WTC11 (cell line): Measurements from ENCODE around the gene TRIM17. TPM values are rescaled to one million over a fixed set of nuclear protein-coding genes. Genes with fewer than 3 reads are reported as not detected.

Experiments
- ATAC-seq: fragments of 200-7000 bp; cut with Tn5 transposase; 2 replicates; pipeline ENCODE4 v1.10.0; 2021; ENCODE audit warnings: mild to moderate bottlenecking, moderate library complexity
- CTCF ChIA-PET: fragments of 300-600 bp; sonication (Branson Sonifier 250); formaldehyde crosslinking; loops from one replicate; lab custom pipeline; 2021; ENCODE audit warnings: antibody characterized with exemption; lab: Charles Lee
- POLR2A ChIA-PET: fragments of 350-600 bp; sonication (Branson Sonifier 250); formaldehyde crosslinking; loops from one replicate; lab custom pipeline; 2021; ENCODE audit warnings: antibody characterized with exemption; lab: Charles Lee
- DNase-seq: peaks from one replicate; pipeline ENCODE4 v3.0.0; 2021; ENCODE audit warnings: low spot score
- H3K27ac Mint-ChIP-seq: 2 replicates; pipeline ENCODE4 v1.8.0; 2021; ENCODE audit warnings: mixed read lengths
- H3K27me3 Mint-ChIP-seq: 2 replicates; pipeline ENCODE4 v1.8.0; 2021; ENCODE audit warnings: low read depth, mild to moderate bottlenecking, moderate library complexity, mixed read lengths
- H3K36me3 Mint-ChIP-seq: 2 replicates; pipeline ENCODE4 v1.8.0; 2021; ENCODE audit warnings: mixed read lengths
- H3K4me1 Mint-ChIP-seq: 2 replicates; pipeline ENCODE4 v1.8.0; 2022; ENCODE audit warnings: mixed read lengths
- H3K4me3 Mint-ChIP-seq: 2 replicates; pipeline ENCODE4 v1.8.0; 2021; ENCODE audit warnings: mild to moderate bottlenecking, moderate library complexity, mixed read lengths
- H3K9me3 Mint-ChIP-seq: 2 replicates; pipeline ENCODE4 v1.8.0; 2021; ENCODE audit warnings: mixed read lengths
- ARID4B ChIP-seq: sonication (generic); formaldehyde crosslinking; IDR thresholded peaks from 2 replicates; pipeline ENCODE4 v1.8.0; 2023; ENCODE audit warnings: missing genetic modification reagents, mild to moderate bottlenecking, borderline replicate concordance
- ATF3 ChIP-seq: sonication (generic); formaldehyde crosslinking; conservative IDR thresholded peaks from 2 replicates; pipeline ENCODE4 v1.8.1; 2022; ENCODE audit warnings: mild to moderate bottlenecking, missing genetic modification reagents
- CDX4 ChIP-seq: fragments of 250-450 bp; sonication (Bioruptor Pico); IDR thresholded peaks from 2 replicates; pipeline ENCODE4 v1.9.0; 2021; ENCODE audit warnings: moderate library complexity, mild to moderate bottlenecking, inconsistent platforms, borderline replicate concordance
- E2F4 ChIP-seq: sonication (generic); formaldehyde crosslinking; IDR thresholded peaks from 2 replicates; pipeline ENCODE4 v1.8.1; 2022; ENCODE audit warnings: low read depth, mild to moderate bottlenecking, moderate library complexity, missing genetic modification reagents, borderline replicate concordance
- FOXP4 ChIP-seq: sonication (generic); formaldehyde crosslinking; IDR thresholded peaks from 2 replicates; pipeline ENCODE4 v1.8.0; 2022; ENCODE audit warnings: mild to moderate bottlenecking, missing genetic modification reagents
- GABPB1 ChIP-seq: sonication (generic); formaldehyde crosslinking; IDR thresholded peaks from 2 replicates; pipeline ENCODE4 v1.8.1; 2023; ENCODE audit warnings: mild to moderate bottlenecking, missing genetic modification reagents
- NFE2L1 ChIP-seq: sonication (generic); formaldehyde crosslinking; IDR thresholded peaks from 2 replicates; pipeline ENCODE4 v1.8.1; 2023; ENCODE audit warnings: missing genetic modification reagents
- NR2C2 ChIP-seq: sonication (generic); formaldehyde crosslinking; IDR thresholded peaks from 2 replicates; pipeline ENCODE4 v1.8.0; 2022; ENCODE audit warnings: mild to moderate bottlenecking, missing genetic modification reagents
- PRRX2 ChIP-seq: fragments of 250-450 bp; sonication (Bioruptor Pico); IDR thresholded peaks from 2 replicates; pipeline ENCODE4 v1.8.0; 2021; ENCODE audit warnings: mild to moderate bottlenecking
- RORB ChIP-seq: fragments of 250-450 bp; sonication (Bioruptor Pico); IDR thresholded peaks from 2 replicates; pipeline ENCODE4 v1.9.0; 2021; ENCODE audit warnings: mild to moderate bottlenecking
- SOX15 ChIP-seq: fragments of 250-450 bp; sonication (Bioruptor Pico); IDR thresholded peaks from 2 replicates; pipeline ENCODE4 v1.9.0; 2021; ENCODE audit warnings: mild to moderate bottlenecking
- USF1 ChIP-seq: sonication (generic); formaldehyde crosslinking; IDR thresholded peaks from 2 replicates; pipeline ENCODE4 v1.8.0; 2022; ENCODE audit warnings: mild to moderate bottlenecking, missing genetic modification reagents
- ZBTB43 ChIP-seq: sonication (generic); formaldehyde crosslinking; IDR thresholded peaks from 2 replicates; pipeline ENCODE4 v1.8.1; 2023; ENCODE audit warnings: mild to moderate bottlenecking, missing genetic modification reagents
- ZNF121 ChIP-seq: sonication (generic); formaldehyde crosslinking; IDR thresholded peaks from 2 replicates; pipeline ENCODE4 v1.8.0; 2023; ENCODE audit warnings: missing genetic modification reagents
- ZNF232 ChIP-seq: sonication (generic); formaldehyde crosslinking; IDR thresholded peaks from 2 replicates; pipeline ENCODE4 v1.8.0; 2022; ENCODE audit warnings: mild to moderate bottlenecking, missing genetic modification reagents
- ZNF263 ChIP-seq: sonication (generic); formaldehyde crosslinking; IDR thresholded peaks from 2 replicates; pipeline ENCODE4 v1.8.1; 2022; ENCODE audit warnings: low read depth, mild to moderate bottlenecking, moderate library complexity, missing genetic modification reagents
- ZNF317 ChIP-seq: sonication (generic); formaldehyde crosslinking; IDR thresholded peaks from 2 replicates; pipeline ENCODE4 v1.8.1; 2023; ENCODE audit warnings: low read depth, mild to moderate bottlenecking, moderate library complexity, missing genetic modification reagents, borderline replicate concordance
- ZNF396 ChIP-seq: fragments of 250-450 bp; sonication (Bioruptor Pico); IDR thresholded peaks from 2 replicates; pipeline ENCODE4 v1.8.0; 2021; ENCODE audit warnings: mild to moderate bottlenecking, moderate library complexity, borderline replicate concordance
- ZNF416 ChIP-seq: fragments of 250-450 bp; sonication (Bioruptor Pico); IDR thresholded peaks from 2 replicates; pipeline ENCODE4 v1.9.0; 2021; ENCODE audit warnings: mild to moderate bottlenecking, inconsistent platforms
- ZNF425 ChIP-seq: fragments of 250-450 bp; sonication (Bioruptor Pico); conservative IDR thresholded peaks from 2 replicates; pipeline ENCODE4 v1.9.0; 2021; ENCODE audit warnings: mild to moderate bottlenecking
- total RNA-seq: library from RNA; stranded (reverse); gene quantifications from 3 replicates; pipeline ENCODE4 v1.2.3, GENCODE V29; 2021

The TRIM17 gene
- total RNA-seq, 1 experiment from 2014 or later, result 2.6 TPM

GRCh38 chr1:228414511-228415211 is 2.0 kb downstream of the TRIM17 start:
- Mint-ChIP-seq H3K4me1 (peaks cover 14% of the 10 kb centered on the region), H3K27me3 (peaks cover 60% of the 10 kb centered on the region), H3K27ac (no peak overlapping the region), H3K4me3 (no peak overlapping the region), H3K36me3 (no peaks in the 10 kb centered on the region), H3K9me3 (no peaks in the 10 kb centered on the region)
- ChIA-PET CTCF (interaction anchor here (0.7 to 1.5 kb wide), 5 partner anchors 9 to 410 kb away, joined by 3 to 12 read pairs (median 3); partner anchors contain the start of gene TRIM11), POLR2A (interaction anchor here (1.1 kb wide), 1 partner anchor 10 kb away, joined by 4 read pairs; no protein-coding TSS in a partner anchor)
- DNase-seq, result no peak
- ATAC-seq, result no peak
- no peak for TF ChIP-seq E2F4 (CRISPR knock-in tag)
- TF ChIP-seq SOX15 (CRISPR knock-in tag), result no peak
- no peak for TF ChIP-seq ZBTB43 (CRISPR knock-in tag)
- no peak for TF ChIP-seq ZNF232 (CRISPR knock-in tag)
- TF ChIP-seq FOXP4 (CRISPR knock-in tag), result no peak
- no peak for TF ChIP-seq ARID4B (CRISPR knock-in tag)
- no peak for TF ChIP-seq CDX4 (CRISPR knock-in tag)
- no peak for TF ChIP-seq USF1 (CRISPR knock-in tag)
- no peak for TF ChIP-seq ZNF263 (CRISPR knock-in tag)
- TF ChIP-seq ZNF416, result no peak
- TF ChIP-seq NFE2L1 (CRISPR knock-in tag), result no peak
- TF ChIP-seq RORB, result no peak

- H3K4me1 Mint-ChIP-seq, result peaks cover 15% of the 10 kb centered on the region
- no peaks in the 10 kb centered on the region for H3K9me3 Mint-ChIP-seq
- H3K27me3 Mint-ChIP-seq, result peaks cover 49% of the 10 kb centered on the region
- H3K36me3 Mint-ChIP-seq, result no peaks in the 10 kb centered on the region
- ATAC-seq, result no peak
- ChIA-PET CTCF (no interaction called here), POLR2A (no interaction called here)
- no peak overlapping the region for H3K4me3 Mint-ChIP-seq
- DNase-seq, result no peak
- H3K27ac Mint-ChIP-seq, result no peak overlapping the region
- no peak for TF ChIP-seq ZNF121
- TF ChIP-seq ATF3 (CRISPR knock-in tag), result no peak
- no peak for TF ChIP-seq ZNF232 (CRISPR knock-in tag)
- no peak for TF ChIP-seq ZNF317 (CRISPR knock-in tag)
- TF ChIP-seq ZNF425 (CRISPR knock-in tag), result no peak
- TF ChIP-seq ZNF396 (CRISPR knock-in tag), result no peak
- no peak for TF ChIP-seq GABPB1 (CRISPR knock-in tag)
- TF ChIP-seq SOX15 (CRISPR knock-in tag), result no peak
- TF ChIP-seq PRRX2, result no peak
- no peak for TF ChIP-seq NR2C2 (CRISPR knock-in tag)
Observed at GRCh38 chr1:228413241-228414010, 3.2 kb downstream of the TRIM17 start.
